Lower leg skin (tissue), 4 donors: ENCODE data around the gene RTRAF. TPM values are rescaled to one million over a fixed set of nuclear protein-coding genes. Genes with fewer than 3 reads are reported as not detected.

Source experiments
- DNase-seq, 2 donors: peaks; one replicate each; pipeline ENCODE4 v3.0.0-alpha.2; 2019; ENCODE audit warnings: low spot score in 2 of 2
- H3K4me3 ChIP-seq: fragments of 200-600 bp; sonication (generic); 2 replicates; pipeline ENCODE4 v1.5.1; 2017; ENCODE audit warnings: mild to moderate bottlenecking, low read depth; ENCODE audit not compliant: poor library complexity, severe bottlenecking
- POLR2A ChIP-seq, 2 donors: fragments of 450-650 bp; IDR thresholded peaks; one replicate each; pipeline ENCODE4 v1.6.1; 2016 to 2017; ENCODE audit warnings: antibody characterized with exemption in 2 of 2, mild to moderate bottlenecking in 1 of 2, moderate library complexity in 1 of 2
- WGBS, 2 donors: methylation state at CpG; one replicate each; pipeline ENCODE4 v1.1.5; 2018; 5-methylcytosine and 5-hydroxymethylcytosine counted together
- intact Hi-C: fragments of 100-400 bp; cut with DNase I; formaldehyde crosslinking; loops from one replicate; pipeline ENCODE4 v1.15.0; 2023; ENCODE audit warnings: low total_unique reads
- total RNA-seq, 4 donors: library from RNA; depleted of rRNA; stranded (reverse); fragments of >200 nt; gene quantifications; one replicate each; pipeline ENCODE4 v1.1.0, GENCODE V29; 2016
- TF ChIP-seq, protein P1 (sequence below), 3 donors: fragments of 450-650 bp; IDR thresholded peaks; one replicate each; pipeline ENCODE4 v1.5.1; 2016; ENCODE audit warnings: antibody characterized with exemption in 3 of 3, mild to moderate bottlenecking in 3 of 3, moderate library complexity in 2 of 3

Gene RTRAF
- total RNA-seq, 4 donors from 2014 or later = 32.5 to 48.0 (median 40.6) TPM

- intact Hi-C loops = no loop called here
- TF ChIP-seq, protein P1, sequence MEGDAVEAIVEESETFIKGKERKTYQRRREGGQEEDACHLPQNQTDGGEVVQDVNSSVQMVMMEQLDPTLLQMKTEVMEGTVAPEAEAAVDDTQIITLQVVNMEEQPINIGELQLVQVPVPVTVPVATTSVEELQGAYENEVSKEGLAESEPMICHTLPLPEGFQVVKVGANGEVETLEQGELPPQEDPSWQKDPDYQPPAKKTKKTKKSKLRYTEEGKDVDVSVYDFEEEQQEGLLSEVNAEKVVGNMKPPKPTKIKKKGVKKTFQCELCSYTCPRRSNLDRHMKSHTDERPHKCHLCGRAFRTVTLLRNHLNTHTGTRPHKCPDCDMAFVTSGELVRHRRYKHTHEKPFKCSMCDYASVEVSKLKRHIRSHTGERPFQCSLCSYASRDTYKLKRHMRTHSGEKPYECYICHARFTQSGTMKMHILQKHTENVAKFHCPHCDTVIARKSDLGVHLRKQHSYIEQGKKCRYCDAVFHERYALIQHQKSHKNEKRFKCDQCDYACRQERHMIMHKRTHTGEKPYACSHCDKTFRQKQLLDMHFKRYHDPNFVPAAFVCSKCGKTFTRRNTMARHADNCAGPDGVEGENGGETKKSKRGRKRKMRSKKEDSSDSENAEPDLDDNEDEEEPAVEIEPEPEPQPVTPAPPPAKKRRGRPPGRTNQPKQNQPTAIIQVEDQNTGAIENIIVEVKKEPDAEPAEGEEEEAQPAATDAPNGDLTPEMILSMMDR (IDR thresholded peaks at IDR 0.05) = no peak
- no peak for TF ChIP-seq POLR2A (IDR thresholded peaks at IDR 0.05)
- no peak for DNase-seq
- 71 to 74% methylated on average over 4 of the region's 4 CpGs for WGBS, 2 donors
- H3K4me3 ChIP-seq = no peak overlapping the region
Observed at GRCh38 chr14:52018252-52018651, 28.9 kb downstream of the RTRAF start.

DNA sequence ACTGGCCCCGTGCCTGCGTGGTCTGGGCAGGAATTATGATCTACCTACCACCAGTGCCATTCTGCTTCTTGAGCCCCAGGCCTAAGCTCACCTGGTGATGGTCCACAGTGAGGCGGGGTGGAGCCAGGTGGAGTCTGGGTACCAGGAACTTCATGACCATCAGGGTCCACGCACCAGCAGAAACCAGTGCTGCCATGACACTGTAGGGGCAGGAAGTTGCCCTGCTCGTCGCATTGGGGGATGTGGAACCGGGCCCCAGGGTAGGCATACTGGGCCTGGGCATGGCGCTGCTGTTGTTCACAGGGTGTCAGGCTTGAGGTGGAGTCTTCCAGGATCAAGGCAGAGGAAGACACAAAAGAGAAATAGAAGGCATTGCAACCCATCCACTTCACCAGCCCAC, 29.6 kb downstream of the RTRAF start:
- 94 to 98% methylated on average over 8 of the region's 8 CpGs for WGBS, 2 donors
- intact Hi-C loops = no loop called here
- no peak for TF ChIP-seq POLR2A (IDR thresholded peaks at IDR 0.05)
- TF ChIP-seq, protein P1 (IDR thresholded peaks at IDR 0.05) = no peak
- no peak overlapping the region for H3K4me3 ChIP-seq
- DNase-seq = no peak

- no peak overlapping the region for H3K4me3 ChIP-seq
- DNase-seq = no peak
- 78% methylated on average over 5 of the region's 5 CpGs for WGBS, 2 donors
- no peak for TF ChIP-seq POLR2A (IDR thresholded peaks at IDR 0.05)
- TF ChIP-seq, protein P1 (IDR thresholded peaks at IDR 0.05) = no peak
- intact Hi-C loops = no loop called here
Observed at GRCh38 chr14:52020161-52020714, 30.9 kb downstream of the RTRAF start.

DNA sequence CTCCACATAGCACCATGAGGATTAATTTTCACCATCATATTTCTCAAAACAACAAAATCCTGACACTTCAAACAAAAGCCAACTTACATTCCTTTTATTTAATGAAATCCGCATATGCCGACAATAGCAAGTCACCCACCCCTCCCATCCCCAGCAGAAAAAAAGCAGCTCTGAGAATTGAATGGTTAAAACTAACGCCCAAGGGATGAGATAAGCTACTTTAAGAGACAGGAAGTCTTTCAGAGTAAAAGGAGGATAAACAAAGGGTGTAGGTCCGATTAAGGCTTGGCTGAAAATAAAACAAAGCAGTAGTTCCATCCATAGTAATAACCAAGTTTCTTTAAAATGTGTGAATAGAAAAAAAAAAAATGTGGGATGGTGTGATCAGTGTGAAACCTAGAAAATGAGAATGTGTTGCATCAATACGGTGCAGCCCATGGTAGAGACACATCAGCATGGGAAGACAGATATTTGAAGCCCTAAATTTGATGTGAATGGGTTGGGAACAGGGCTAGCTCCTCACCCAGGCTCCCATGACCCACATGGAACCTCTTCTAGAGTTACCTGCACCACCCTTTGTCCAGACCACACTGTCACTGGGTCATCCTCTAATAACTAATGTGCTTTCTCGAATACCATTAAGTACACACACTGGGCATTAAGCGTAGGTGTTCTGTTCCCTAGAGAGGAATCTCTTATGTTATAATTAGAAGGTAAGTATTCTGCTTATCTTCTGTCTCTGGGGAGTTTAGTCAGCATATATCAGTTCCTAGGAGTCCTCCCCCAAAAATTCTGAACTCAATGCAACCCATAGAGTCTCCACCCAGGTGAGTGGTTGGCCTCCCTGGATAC, 31.7 kb downstream of the RTRAF start:
- no peak overlapping the region for H3K4me3 ChIP-seq
- intact Hi-C loops = no loop called here
- no peak for DNase-seq
- TF ChIP-seq, protein P1 (IDR thresholded peaks at IDR 0.05) = no peak
- TF ChIP-seq POLR2A (IDR thresholded peaks at IDR 0.05) = no peak
- WGBS, 2 donors = 72 to 74% methylated on average over 7 of the region's 7 CpGs

DNA sequence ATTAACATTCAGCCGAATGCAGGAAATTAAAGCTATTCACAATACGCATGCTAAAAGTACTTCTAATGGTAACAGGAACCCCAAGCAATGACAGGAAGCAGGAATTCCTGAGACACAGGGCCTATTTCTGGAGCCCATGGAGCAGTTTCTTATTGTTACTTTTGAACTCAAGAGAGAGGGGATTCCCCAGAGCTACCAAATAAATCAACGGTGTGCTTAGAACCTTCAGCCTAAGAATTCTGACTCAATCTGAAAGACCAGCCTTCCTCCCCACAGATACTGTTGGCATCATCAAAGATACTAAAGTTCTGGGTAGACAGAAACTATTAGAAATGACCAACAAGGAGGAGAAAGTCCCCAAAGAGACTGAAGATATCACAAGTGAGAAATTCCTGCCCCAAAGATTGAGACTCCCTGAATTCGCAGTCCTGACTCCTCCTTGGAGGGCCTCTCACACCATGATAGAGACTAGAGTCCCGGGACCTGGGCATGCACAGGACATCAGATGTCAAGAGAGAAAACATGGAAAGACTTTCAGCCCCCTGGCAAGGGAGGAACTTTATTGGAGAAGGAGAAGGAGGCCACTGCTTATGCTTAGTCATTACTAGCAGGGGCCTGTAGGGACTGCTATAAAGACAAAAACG, 32.7 kb downstream of the RTRAF start:
- no peak for DNase-seq
- WGBS, 2 donors = 63 to 77% methylated on average over 6 of the region's 6 CpGs
- TF ChIP-seq POLR2A (IDR thresholded peaks at IDR 0.05) = no peak
- TF ChIP-seq, protein P1 (IDR thresholded peaks at IDR 0.05) = no peak
- intact Hi-C loops = no loop called here
- H3K4me3 ChIP-seq = no peak overlapping the region
